SK-N-DZ (cell line): ENCODE measurements around the gene ATP5PD.
"Not testable (repeated sequence)": the region's sequence is repeated elsewhere in the genome, so short reads cannot be mapped to it uniquely, and the experiment has no call there.

ENCODE experiments used
- DNase-seq: peaks from one replicate; pipeline ENCODE4 v3.0.0-alpha.2; 2015; ENCODE audit warnings: low spot score

The ATP5PD gene

GRCh38 chr17:75077496-75078283 lies 30.9 kb upstream of the ATP5PD start:
- DNase-seq, result no peak

GRCh38 chr17:75077072-75077495 lies 30.3 kb upstream of the ATP5PD start:
- DNase-seq, result no peak

GRCh38 chr17:75075597-75076336 lies 29.0 kb upstream of the ATP5PD start:
- no peak for DNase-seq

- DNase-seq, result no peak
Observed at GRCh38 chr17:75074532-75074931, 27.8 kb upstream of the ATP5PD start.

GRCh38 chr17:75073618-75074047 lies 26.9 kb upstream of the ATP5PD start:
- no peak for DNase-seq

DNA sequence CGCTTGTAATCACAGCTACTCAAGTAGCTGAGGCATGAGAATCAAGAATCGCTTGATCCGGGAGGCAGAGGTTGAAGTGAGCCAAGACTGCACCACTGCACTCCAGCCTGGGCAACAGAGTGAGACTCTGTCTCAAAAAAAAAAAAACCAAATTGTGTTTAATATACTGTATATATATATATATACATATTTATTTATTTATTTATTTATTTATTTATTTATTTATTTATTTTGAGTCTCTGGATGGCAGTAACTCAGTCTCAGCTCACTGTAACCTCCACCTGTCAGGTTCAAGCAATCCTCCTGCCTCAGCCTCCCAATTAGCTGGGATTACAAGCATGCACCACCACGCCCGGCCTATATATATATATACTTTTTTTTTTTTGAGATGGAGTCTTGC lies 26.1 kb upstream of the ATP5PD start:
- not testable (repeated sequence) for DNase-seq

- not testable (repeated sequence) for DNase-seq
Observed at GRCh38 chr17:75071478-75072271, 24.9 kb upstream of the ATP5PD start.

DNA sequence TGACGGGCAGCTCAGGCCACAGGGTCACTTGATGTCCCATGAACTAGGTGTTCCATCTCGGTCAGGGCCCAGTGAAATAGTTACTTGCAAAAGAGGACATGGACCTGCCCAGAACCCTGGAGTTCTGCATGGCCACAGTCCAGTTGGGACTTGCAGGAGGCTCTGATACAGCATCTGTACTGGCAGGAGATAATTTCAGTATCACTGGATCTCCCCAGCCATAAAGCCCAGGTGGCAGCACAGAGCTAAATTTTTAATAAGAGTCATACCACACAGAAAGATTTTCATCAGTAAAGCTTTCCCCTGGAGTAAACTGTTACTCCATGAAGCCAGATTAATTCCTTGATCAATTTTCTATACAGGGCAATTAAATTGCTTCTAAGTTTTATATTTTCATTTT lies 23.0 kb upstream of the ATP5PD start:
- no peak for DNase-seq

DNA sequence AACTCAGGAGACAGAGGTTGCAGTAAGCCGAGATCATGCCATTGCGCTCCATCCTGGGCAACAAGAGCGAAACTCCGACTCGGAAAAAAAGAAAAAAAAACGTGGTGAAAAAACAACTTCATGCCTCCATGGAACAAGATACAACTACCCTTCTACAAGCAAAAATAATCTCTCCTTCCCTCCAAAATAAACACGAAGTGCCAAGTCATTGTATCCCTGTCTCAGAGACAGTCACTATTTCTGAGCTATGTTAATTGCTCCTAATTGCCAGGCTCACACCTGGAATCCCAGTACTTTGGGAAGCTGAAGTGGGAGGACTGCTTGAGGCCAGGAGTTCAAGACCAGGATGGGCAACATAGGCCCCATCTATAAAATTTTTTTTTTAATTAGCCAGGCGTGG lies 22.0 kb upstream of the ATP5PD start:
- DNase-seq, result no peak

GRCh38 chr17:75067856-75068255 lies 21.1 kb upstream of the ATP5PD start:
- DNase-seq, result no peak

DNA sequence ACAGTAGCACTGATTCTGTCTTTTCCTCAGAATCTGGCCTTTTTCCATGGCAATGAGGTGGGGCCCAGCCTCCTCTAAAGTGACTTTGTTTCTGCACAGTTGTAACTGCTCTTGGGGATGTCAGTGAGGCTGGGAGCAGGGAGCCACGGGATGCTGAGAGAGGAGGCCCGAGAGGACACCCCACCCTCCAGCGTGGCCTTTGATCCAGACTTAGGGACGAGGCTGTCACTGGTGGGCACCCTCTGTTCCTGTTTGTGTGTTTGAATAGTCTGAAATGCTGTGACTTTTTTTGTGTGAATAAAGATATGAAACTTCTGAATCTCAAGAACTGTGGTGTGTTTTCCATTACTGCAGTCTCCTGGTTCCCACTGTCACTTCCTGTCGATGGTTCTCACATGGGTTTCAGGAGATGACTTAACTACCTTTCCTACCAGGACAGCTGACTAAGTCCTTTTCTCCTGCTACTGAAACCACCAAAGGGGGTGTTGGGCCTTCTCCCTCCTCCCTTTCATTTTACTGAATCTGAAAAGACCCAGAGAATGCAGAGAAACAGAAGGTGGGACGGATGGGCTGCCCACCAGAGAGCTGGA lies 18.9 kb upstream of the ATP5PD start:
- no peak for DNase-seq

DNA sequence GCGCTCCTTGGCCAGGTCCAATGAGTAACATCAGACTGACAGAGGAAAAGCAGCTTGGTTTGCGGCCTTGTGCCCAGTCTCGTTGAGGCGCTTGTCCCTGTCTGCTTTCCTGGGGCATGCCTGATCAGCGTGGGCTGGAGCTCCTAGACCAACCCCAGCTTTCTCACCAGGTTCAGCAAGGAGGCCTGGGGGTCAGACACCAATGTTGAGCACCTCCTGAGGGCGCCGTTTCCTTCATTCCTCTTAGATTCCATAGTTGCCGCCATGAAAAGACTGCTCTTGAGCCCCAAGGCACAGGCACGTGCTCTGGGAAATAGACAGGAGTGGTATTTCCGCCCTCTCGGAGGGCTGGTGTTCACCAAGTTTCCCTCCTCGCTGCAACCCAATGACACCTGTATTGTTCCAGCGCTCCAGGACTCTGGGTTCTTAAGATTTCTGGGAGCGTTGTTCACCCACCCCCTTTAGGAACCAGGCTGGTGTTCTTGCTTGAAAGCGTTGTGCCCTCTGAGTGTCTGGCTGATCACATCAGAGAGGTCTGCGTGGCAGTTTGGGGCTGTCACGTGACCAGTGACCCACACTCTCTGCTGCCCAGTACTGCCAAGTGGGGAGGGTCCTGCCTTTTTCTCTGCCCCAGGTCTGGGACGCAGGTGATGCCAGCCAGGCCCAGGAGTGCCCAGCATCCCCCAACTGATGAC lies 18.2 kb upstream of the ATP5PD start:
- no peak for DNase-seq

DNA sequence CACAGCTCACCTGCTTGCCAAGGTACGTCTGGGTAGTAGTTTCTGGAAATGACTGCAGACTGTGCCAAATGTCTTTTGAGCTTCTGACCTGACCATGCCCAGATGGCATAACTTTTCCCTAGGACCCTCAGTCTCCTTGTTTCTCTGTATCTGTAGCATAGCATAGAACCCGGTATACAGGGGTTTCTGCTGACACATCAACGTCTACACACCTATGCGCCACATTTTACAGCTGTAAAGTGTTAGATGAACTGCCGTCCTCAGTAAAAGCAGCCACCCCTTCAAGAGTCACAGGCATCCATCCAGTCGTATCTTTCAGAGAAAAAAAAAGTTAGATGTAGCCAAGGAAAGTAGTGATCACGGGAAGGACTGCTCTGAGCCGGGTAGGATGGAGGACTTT lies 17.7 kb upstream of the ATP5PD start:
- DNase-seq, result no peak

DNA sequence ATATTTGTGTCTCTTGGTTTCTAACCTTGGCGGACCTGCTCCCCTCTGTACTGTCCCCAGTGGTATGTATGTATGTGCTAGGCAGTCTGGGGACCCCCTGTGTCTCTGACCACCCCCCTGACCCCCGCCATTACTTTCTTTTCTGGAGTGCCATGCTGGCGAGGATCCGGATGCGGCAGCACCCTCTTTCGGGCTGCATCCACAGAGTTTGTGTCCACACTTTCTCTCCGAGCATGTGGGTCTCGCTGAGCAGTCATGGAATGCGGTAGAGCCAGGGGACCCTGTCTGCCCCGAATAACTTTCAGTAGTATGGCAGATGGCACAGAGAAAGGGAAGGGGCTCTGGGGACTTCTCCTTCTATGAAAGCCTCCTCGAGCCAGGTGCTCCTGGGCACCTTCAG lies 17.3 kb upstream of the ATP5PD start:
- no peak for DNase-seq

DNA sequence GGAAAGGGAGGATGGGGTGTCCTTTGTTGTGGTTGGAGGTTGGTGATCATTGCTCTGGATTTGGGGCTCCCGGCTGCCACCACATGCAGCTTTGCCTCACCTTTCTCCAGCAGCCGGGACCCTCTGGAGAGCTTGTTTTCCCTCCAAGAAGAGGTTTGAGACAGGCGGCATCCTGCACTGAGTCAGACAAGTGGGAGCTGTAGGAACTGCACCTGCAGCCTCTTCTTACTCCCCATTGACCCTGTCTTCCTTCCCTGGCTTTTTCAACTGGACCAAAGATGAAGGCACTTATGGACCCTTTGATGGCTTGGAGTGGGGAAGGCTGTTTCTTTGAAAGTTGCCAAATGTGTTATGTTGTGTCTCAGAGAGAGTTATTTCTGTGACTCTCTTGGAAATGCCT lies 16.9 kb upstream of the ATP5PD start:
- no peak for DNase-seq

DNA sequence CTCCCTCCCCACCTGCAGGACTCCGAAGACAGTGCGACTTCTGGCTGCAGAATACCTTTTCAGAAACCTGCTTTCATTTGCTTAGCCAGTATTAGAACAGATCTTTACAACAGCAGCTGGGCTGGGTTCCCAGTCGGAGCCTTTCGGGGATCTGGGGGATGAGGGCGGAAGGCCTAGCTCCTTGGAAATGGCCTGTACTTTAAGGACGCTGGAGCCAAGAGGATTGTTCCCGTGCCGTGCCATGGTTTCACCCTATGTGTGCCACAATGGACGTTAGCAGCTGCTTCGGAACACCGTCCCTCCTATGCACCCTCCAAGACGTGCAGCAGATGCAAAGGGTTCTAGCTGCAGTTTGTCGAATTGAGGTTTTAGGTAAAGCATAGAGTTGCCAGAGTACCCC lies 16.4 kb upstream of the ATP5PD start:
- DNase-seq, result no peak

DNA sequence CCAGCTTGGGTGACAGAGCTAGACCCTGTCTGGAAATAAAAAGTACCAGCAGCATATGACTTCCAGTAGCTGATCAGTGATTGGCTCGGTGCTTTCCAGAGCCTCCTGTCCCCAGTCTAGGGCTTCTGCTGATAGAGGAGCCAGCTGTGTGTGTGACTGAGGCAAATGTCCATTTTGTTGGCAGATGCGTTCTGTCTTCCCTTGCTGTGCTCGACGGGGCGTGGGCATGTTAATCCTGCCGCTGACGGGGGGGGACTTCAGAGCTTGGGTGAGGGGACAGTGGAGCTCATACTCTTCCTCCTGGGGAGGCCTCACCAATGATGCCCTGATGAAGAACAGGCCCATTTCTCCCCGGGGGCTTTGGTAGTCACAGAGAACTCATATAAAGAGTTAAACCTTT lies 14.8 kb upstream of the ATP5PD start:
- no peak for DNase-seq

- DNase-seq, result no peak
Observed at GRCh38 chr17:75061055-75061438, 14.3 kb upstream of the ATP5PD start.

DNA sequence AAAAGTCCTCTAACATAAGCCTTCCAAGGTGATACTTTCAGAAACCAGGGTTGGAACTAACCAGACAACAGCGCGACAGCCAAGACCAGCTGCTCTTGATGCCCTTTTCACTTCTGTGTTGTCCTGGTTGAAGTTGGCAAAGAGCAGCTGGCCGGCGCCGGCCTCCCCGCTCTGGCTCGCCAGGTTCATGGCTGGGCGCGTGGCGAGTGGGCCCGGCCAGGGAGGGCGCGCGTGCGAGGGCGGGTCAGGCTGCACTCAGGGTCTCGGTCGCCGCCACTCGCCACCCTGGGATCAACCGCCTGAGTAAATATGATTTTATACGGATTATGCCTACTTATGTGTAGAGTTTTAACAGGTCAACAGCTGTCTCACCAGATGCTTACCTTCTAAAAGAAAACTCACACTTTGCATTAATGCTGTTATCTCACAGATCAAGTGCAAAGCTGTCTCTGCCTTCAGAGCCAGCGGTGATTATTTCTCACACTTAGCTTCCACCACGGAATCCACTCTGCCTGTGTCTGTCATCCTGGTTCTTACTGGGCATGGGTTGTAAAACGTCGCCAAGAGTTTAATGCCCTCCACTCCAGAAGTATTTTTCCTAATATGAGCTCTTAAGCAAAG lies 13.8 kb upstream of the ATP5PD start:
- DNase-seq, result no peak

DNA sequence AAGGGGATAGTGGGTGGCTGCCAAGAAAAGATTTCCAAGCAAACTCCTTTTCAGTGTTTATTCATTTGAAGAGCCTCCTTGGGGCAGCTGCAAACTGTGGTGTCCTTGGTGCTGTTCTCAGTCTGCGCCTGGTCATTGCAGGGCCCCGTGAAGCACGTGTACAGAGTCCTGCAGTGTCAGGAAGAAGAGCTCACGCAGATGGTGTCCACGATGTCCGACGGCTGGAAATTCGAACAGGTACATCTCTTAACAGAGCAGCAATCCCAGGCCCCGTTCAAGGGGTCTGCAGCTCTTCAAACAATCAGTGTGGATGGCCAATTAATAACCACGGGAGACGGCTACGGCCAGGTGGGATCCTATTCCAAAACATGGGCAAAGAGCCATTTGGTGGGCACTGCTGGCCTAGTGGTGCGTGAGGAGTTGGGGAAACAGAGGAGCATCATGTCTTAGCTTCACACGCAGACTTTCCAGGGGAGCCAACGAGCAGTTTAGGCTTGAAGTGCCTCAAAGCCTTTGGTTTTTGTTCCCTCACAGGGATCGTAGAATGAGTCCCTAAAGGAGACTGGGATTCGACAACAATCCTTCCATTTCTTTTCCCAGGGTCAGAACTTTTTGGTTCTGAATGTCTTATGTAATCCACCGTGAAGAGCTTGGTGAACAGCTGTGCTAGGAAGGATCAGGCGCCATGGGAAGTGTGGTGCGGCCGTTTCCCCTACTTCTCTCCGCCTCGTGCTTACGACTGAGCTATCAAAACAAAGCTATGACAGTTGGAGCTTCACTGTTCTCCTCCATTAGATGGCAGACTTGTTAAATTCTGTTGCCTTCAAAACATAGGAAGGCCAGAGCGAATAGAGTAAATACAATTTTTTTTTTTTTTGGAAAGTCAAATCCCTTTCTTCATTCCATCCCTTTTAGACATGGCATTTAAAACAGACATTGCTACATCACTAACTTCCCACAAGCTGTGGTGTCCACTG lies 12.9 kb upstream of the ATP5PD start:
- DNase-seq, result no peak
